OCI-LY3 (cell line): ENCODE results near the gene MSI2.

Source experiments
- EZH2phosphoT487 ChIP-seq: fragments of 200-600 bp; shearing (Covaris generic); IDR thresholded peaks from 2 replicates; pipeline ENCODE4 v1.6.1; 2018; ENCODE audit warnings: antibody characterized with exemption, mixed run types, low read depth
- TF ChIP-seq, protein P1 (sequence below): fragments of 200-600, 300-600 bp; sonication (generic); IDR thresholded peaks from 2 replicates; pipeline ENCODE4 v1.5.1; 2014; ENCODE audit warnings: antibody characterized with exemption, low read length, low read depth

GRCh38 chr17:57324060-57324459 lies 67.7 kb downstream of the MSI2 start:
- TF ChIP-seq EZH2phosphoT487: no peak
- TF ChIP-seq, protein P1, sequence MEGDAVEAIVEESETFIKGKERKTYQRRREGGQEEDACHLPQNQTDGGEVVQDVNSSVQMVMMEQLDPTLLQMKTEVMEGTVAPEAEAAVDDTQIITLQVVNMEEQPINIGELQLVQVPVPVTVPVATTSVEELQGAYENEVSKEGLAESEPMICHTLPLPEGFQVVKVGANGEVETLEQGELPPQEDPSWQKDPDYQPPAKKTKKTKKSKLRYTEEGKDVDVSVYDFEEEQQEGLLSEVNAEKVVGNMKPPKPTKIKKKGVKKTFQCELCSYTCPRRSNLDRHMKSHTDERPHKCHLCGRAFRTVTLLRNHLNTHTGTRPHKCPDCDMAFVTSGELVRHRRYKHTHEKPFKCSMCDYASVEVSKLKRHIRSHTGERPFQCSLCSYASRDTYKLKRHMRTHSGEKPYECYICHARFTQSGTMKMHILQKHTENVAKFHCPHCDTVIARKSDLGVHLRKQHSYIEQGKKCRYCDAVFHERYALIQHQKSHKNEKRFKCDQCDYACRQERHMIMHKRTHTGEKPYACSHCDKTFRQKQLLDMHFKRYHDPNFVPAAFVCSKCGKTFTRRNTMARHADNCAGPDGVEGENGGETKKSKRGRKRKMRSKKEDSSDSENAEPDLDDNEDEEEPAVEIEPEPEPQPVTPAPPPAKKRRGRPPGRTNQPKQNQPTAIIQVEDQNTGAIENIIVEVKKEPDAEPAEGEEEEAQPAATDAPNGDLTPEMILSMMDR: no peak
